DOHH2 (cell line): Measurements from ENCODE around the gene SLC26A6.

Experiments
- H3F3A ChIP-seq: fragments of 200-600 bp; sonication (generic), shearing (Covaris generic); 2 replicates; pipeline ENCODE4 v1.6.0; 2016; ENCODE audit warnings: antibody characterized with exemption, mild to moderate bottlenecking; ENCODE audit not compliant: control insufficient read depth, insufficient read depth
- H3K27ac ChIP-seq: fragments of 200-600 bp; sonication (generic); 2 replicates; pipeline ENCODE4 v1.5.1; 2014; ENCODE audit warnings: low read depth, mild to moderate bottlenecking, low read length, moderate library complexity
- H3K27me3 ChIP-seq: fragments of 200-600 bp; sonication (generic); 2 replicates; pipeline ENCODE4 v1.6.1; 2014; ENCODE audit warnings: mild to moderate bottlenecking, low read length, mixed read lengths; ENCODE audit not compliant: control insufficient read depth
- H3K36me3 ChIP-seq: fragments of 200-600 bp; sonication (generic); 2 replicates; pipeline ENCODE4 v1.6.1; 2014; ENCODE audit warnings: mild to moderate bottlenecking, low read length, moderate library complexity, mixed read lengths; ENCODE audit not compliant: control insufficient read depth
- H3K4me1 ChIP-seq: fragments of 200-600 bp; sonication (generic); 2 replicates; pipeline ENCODE4 v1.6.1; 2014; ENCODE audit warnings: mild to moderate bottlenecking, low read length, mixed read lengths; ENCODE audit not compliant: control insufficient read depth
- H3K4me2 ChIP-seq: fragments of 200-600 bp; sonication (generic); 2 replicates; pipeline ENCODE4 v1.6.0; 2014; ENCODE audit warnings: mild to moderate bottlenecking, low read length, moderate library complexity
- H3K4me3 ChIP-seq: fragments of 200-600 bp; sonication (generic); 2 replicates; pipeline ENCODE4 v1.5.1; 2014; ENCODE audit warnings: mild to moderate bottlenecking, low read length, mixed read lengths
- H3K79me2 ChIP-seq: fragments of 200-600 bp; sonication (generic); 2 replicates; pipeline ENCODE4 v1.6.1; 2014; ENCODE audit warnings: mild to moderate bottlenecking, low read length, mixed read lengths; ENCODE audit not compliant: control insufficient read depth
- H3K9me2 ChIP-seq: fragments of 200-600 bp; sonication (generic); replicated peaks from 2 replicates; pipeline ENCODE4 v1.6.1; 2014; ENCODE audit warnings: mild to moderate bottlenecking, low read length, mixed read lengths; ENCODE audit not compliant: control insufficient read depth
- H3K9me3 ChIP-seq: fragments of 200-600 bp; sonication (generic); 2 replicates; pipeline ENCODE4 v1.6.1; 2014; ENCODE audit warnings: antibody characterized with exemption, low read length, mixed read lengths; ENCODE audit not compliant: control insufficient read depth, insufficient read depth
- H4K20me1 ChIP-seq: fragments of 200-600 bp; sonication (generic); 2 replicates; pipeline ENCODE4 v1.6.0; 2014; ENCODE audit warnings: low read depth, mild to moderate bottlenecking, antibody characterized with exemption, low read length, moderate library complexity; ENCODE audit not compliant: control insufficient read depth, insufficient read depth
- CTCF ChIP-seq: fragments of 200-600 bp; sonication (generic); IDR thresholded peaks from one replicate; pipeline ENCODE4 v1.5.1; 2014; ENCODE audit warnings: antibody characterized with exemption, mild to moderate bottlenecking, low read depth, low read length; ENCODE audit not compliant: poor library complexity, severe bottlenecking
- EZH2phosphoT487 ChIP-seq: fragments of 200-600 bp; sonication (generic); IDR thresholded peaks from 2 replicates; pipeline ENCODE4 v1.6.1; 2017; ENCODE audit warnings: borderline replicate concordance, mild to moderate bottlenecking, antibody characterized with exemption, low read length, moderate library complexity, mixed read lengths

Gene SLC26A6

DNA sequence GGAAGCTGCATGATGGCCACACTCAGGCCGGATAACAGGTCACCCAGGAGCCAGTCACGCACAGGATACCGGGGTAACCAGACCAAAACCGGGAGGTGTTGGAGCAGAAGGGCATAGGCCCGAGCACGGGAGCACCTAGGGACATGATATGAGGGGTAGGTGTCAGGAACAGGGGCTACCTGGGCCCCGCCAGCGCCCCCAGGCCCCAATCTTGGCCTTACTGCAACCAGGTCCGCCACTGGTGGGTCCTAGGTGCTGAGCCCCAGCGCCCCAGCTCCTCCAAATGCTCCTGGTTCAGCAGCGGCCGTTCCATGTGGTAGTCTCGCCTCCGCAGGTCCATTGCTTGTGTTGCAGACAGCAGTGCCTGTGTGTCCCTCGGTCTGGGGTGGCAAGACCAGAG lies 2.0 kb downstream of the SLC26A6 start:
- no peak overlapping the region for H3K27ac ChIP-seq
- H3K27me3 ChIP-seq: no peaks in the 10 kb centered on the region
- H3K4me3 ChIP-seq: no peak overlapping the region
- no peaks in the 10 kb centered on the region for H4K20me1 ChIP-seq
- H3K4me1 ChIP-seq: peaks cover 18% of the 10 kb centered on the region
- no peaks in the 10 kb centered on the region for H3F3A ChIP-seq
- no peaks in the 10 kb centered on the region for H3K9me3 ChIP-seq
- no peak overlapping the region for H3K4me2 ChIP-seq
- H3K9me2 ChIP-seq: no peaks in the 10 kb centered on the region
- H3K79me2 ChIP-seq: no peaks in the 10 kb centered on the region
- peaks cover 12% of the 10 kb centered on the region for H3K36me3 ChIP-seq
- no peak for TF ChIP-seq EZH2phosphoT487
- no peak for TF ChIP-seq CTCF

DNA sequence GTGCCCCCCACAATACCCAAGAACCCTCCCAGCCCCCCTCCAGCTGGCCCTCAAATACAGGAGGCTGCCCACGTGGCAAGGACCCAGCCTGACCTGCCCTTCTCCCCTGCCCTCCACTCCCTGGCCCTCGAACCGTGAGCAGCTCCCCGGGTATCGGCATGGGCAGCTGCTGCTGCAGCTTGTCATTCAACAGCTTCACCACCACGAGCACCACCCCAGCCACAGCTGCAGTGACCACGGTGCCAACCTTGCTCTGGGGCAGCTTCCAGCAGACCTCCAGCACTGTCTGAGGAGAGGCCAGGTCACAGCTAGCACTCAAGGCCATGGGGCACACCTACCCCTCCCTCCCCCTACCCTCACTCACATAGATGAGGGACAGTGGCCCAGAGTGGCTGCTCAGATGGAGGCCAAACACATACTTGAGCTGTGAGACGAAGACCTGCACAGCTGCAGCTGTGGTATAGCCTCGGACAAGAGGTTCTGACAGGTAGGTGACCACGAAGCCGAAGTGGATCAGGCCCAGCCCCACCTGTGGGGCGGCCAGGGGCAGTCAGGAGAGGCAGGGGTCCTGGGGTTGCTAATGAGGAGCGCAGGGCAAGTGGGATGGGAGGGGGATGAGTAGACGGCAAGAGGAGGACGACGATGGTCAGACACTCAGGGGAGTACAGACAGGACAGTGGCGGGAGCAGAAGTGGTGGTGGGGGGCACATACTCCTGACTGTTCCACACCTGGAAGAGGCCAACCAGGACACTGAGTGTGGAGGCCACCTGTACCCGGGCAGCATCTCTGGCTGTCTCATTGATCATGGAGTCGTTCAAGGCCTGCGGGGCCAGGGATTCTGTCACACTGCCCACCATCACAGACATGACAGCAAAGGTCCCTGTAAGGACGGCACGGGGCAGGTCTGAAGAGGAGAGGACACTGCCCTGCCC lies 3.5 kb downstream of the SLC26A6 start:
- TF ChIP-seq EZH2phosphoT487 (no peak), CTCF (no peak)
- Histone ChIP-seq H3K27ac (no peak overlapping the region), H3K27me3 (no peaks in the 10 kb centered on the region), H3K4me2 (no peak overlapping the region), H3K4me3 (no peak overlapping the region), H3K79me2 (no peaks in the 10 kb centered on the region), H3K4me1 (peaks cover 18% of the 10 kb centered on the region), H3F3A (no peaks in the 10 kb centered on the region), H3K9me2 (no peaks in the 10 kb centered on the region), H3K9me3 (no peaks in the 10 kb centered on the region), H3K36me3 (peaks cover 19% of the 10 kb centered on the region), H4K20me1 (no peaks in the 10 kb centered on the region)

DNA sequence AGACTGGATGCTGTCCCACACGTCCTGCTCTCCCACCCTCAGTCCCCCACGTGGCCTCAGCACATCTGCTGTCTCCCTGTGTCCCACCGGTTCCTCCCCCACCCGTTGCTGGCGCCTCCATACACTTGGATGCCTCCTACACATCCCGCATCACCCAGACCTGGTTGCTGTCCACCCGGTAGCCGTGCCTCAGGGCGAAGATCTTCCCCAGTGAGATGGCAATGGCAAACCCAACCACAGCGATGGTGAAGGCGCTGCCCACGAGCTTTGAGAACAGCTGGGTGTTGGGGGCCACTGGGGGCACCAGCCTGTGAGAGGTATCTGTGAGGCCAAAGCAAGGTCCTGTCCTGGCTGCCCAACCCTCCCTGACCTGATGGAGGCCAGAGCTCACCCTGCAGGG lies 4.4 kb downstream of the SLC26A6 start:
- Histone ChIP-seq H3K4me2 (no peak overlapping the region), H3K36me3 (peaks cover 27% of the 10 kb centered on the region), H3K9me2 (no peaks in the 10 kb centered on the region), H3K4me1 (peaks cover 9% of the 10 kb centered on the region), H3K9me3 (no peaks in the 10 kb centered on the region), H3K79me2 (no peaks in the 10 kb centered on the region), H3F3A (no peaks in the 10 kb centered on the region), H3K27me3 (no peaks in the 10 kb centered on the region), H3K4me3 (no peak overlapping the region), H3K27ac (no peak overlapping the region), H4K20me1 (no peaks in the 10 kb centered on the region)
- TF ChIP-seq EZH2phosphoT487 (no peak), CTCF (no peak)
